GM18951 (cell line): ENCODE data around the gene PARD3.

Experiments used
- POLR2A ChIP-seq: IDR thresholded peaks from 4 replicates; pipeline ENCODE4 v1.6.1; 2011; ENCODE audit warnings: mild to moderate bottlenecking; ENCODE audit not compliant: insufficient read length, insufficient read depth; ENCODE audit errors: extremely low read depth
- in situ Hi-C: fragments of 300-500 bp; cut with MboI; formaldehyde crosslinking; loops from one replicate; pipeline ENCODE4 v1.12.0; 2022; ENCODE audit warnings: low sequenced_read_pairs, mixed read lengths, inconsistent platforms; ENCODE audit not compliant: unreplicated experiment

Gene PARD3

DNA sequence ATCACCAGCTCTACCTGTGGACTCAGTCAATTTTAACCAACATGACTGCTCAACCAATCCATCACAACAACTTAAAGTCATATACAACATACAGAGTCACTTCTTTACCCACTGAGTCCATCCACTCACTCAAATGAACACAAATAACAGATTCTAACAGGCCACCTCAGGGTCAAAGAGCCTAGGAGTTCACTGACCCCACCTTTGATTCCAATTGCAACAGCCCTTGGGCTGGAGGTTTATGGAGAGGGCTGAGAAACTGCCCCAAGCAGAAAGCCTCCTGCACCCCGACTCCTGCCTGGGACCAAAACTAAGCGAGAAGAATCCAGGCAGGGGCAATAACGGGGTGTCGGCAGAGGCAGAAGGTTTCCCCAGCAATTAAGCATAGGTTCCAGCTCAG, 263.8 kb downstream of the PARD3 start:
- in situ Hi-C loops, result no loop called here
- no peak for TF ChIP-seq POLR2A

DNA sequence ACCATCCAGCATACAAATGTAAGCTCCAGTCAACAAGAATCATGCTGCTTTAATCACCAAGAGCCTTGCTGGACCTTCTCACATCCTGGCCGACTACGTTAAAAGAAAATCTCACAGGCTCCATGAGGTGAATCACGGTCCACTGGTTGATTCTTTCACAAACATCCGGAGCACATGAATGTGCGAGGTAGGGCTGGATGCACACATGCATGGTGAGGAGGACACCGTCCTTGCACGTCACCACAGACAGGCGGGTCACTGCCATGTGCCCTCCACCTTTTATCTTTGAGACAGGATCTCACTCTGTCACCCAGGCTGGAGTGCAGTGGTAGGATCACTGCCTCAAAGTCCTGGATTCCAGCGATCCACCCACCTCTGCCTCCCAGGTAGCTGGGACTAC, 265.1 kb downstream of the PARD3 start:
- no peak for TF ChIP-seq POLR2A
- in situ Hi-C loops, result no loop called here

DNA sequence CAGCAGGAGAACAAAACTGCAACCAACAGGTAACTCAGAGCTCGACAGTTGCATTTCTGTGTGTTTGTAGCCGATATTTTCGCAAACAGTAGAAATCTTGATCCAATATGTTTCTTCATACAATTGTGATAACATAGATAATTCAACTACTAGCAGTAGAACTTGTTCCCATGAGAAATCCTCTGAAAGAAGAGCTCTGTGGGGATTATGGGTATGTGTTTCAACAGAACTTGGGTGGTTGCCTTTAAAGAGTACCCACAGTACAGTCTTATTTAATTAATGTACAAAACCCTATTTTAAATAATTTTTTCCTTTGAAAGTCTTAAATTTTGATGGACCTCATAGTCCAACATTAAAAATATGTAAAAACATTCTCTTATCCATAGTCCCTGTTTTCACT, 266.1 kb downstream of the PARD3 start:
- in situ Hi-C loops, result no loop called here
- no peak for TF ChIP-seq POLR2A

DNA sequence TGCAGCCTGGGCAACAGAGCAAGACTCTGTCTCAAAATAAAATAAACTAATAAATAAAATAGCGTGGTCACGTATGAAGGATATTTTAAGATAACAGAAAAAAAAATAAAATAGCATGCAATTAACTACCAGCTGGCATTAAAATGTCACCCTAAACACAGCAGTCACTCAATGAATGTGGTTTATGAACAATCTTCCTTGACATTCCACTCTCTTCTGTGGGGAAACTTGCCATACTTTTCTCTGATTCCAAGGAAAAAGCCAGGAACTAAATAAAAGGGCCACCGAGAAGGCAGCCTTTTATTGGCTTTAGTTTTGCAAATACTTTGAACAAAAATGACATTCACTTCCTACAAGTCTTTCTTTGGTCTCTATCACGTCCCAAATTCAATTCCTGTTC, 266.6 kb downstream of the PARD3 start:
- TF ChIP-seq POLR2A, result no peak
- in situ Hi-C loops, result no loop called here

DNA sequence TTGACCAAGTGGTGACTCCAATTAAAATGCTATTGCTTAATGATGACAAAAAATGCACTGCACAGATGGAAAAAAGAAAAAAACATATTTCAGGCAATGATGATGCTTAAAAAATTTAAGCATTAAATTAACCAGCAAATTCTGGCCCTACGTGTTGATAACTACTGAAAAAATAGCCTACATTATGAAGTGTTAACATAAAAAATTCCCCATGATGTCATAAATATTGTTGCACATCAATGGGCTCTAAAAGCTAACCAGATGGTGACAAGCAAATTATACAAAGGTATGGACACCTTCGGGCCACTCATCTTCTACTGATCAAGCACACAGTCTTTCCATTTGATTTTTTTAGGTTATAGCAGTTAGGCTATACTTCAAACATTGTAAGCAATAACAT, 267.4 kb downstream of the PARD3 start:
- in situ Hi-C loops, result no loop called here

DNA sequence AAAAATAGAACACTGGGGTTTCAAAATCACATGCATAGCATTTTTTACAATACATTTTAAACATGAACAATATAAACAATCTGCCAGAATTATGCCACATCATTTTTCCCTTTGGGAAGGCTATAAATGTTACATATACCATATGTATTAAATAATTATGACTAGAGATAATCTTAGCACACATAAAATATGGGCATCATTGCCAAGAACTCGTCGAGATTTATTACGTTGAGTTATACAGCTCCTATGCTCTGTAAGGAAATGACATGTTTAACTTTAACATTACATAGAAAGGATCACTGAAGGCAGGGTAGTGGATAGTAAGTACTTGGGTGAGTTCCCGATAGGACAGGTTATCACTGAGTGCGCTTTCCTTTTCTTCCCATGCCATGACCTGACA, 267.8 kb downstream of the PARD3 start:
- TF ChIP-seq POLR2A, result no peak
- in situ Hi-C loops, result no loop called here

More for the DNA sequence above, 267.4 kb downstream of the PARD3 start:
- TF ChIP-seq POLR2A, result no peak

DNA sequence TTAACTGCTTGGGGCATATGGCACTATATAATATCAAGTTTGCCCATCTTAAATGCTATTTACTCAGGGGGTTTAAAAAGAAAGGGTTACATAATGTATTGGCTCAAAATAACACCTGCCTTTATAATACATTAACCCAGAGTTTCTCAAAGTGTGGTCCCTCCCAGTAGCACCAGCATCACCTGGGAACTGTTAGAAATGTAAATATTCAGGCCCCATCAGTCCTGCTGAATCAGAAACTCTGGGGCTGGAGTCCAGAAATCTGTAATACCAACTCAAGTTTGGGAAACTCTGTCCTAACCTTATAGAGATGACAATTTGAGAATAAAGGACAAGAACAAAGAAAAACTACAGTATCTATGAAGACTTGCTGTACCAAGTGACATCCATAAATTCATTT, 270.7 kb downstream of the PARD3 start:
- in situ Hi-C loops, result no loop called here

GRCh38 chr10:34543716-34544115, 271.4 kb downstream of the PARD3 start:
- in situ Hi-C loops, result no loop called here
- TF ChIP-seq POLR2A, result no peak

More for the DNA sequence above, 270.7 kb downstream of the PARD3 start:
- TF ChIP-seq POLR2A, result no peak

- in situ Hi-C loops, result no loop called here
- no peak for TF ChIP-seq POLR2A
Observed at GRCh38 chr10:34540492-34540891, 274.6 kb downstream of the PARD3 start.

DNA sequence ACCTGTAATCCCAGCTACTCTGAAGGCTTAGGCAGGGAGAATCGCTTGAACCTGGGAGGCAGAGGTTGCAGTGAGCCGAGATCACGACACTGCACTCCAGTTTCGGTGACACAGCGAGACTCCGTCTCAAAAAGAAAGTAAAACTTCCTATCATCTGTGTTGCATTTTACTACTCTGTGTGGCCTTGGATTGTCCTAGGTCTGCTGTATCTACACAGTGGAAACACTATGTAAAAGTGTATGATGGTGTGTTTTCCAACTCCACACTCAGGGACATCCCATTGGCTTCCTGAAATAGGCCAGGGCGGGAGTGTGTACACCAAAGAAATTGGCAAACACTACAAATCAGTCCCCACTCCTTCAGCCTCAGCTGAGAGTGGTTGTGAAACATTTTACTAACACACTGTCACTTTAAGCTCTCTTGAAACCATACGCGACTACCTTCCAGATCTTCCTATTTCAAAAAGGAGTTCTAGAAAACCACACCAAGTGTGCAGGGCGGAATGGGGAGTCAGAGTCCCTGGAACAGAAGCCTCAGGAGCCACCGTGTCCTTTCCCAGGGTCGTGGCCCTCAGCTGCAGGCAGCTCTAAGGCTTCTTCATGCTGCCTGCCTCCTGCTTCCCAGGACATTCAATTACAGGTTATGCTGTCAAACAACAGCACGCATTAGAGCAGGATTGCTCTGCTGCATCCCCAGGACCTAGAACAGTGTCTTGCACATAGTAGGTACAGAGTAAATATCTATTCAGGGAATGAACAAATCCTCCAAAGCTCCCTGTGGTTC, 275.4 kb downstream of the PARD3 start:
- TF ChIP-seq POLR2A, result no peak
- in situ Hi-C loops, result loop anchor here (10.0 kb wide), 1 partner anchor 1205 kb away; the partner anchor contains the start of gene NRP1

DNA sequence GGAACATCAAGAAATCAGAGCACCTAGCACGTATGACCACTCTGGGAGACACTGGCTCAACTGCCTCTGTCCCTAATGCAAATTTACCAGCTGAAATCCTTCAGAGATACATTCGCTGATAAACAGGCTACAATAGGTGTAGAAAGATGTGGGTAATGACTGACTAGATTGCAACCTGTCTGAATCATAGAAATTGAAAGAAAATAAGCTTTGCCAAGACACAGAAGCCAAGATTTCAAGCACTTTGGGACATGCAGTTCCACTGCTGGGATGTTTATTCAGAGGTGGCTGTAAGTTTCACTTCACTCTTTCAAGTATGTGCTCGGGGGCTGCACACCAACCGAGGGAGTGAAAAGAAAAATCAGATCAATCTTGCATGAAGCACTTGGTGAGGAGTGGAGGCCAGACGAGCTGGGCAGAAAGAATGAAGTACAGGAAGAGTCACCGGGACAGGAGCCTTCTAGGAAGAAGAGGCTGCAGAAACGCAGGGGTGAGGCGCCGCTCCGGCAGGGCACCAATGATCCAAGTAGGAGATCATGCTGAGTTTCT, 276.7 kb downstream of the PARD3 start:
- in situ Hi-C loops, result loop anchor here (10.0 kb wide), 1 partner anchor 1204 kb away; the partner anchor contains the start of gene NRP1
- TF ChIP-seq POLR2A, result no peak

DNA sequence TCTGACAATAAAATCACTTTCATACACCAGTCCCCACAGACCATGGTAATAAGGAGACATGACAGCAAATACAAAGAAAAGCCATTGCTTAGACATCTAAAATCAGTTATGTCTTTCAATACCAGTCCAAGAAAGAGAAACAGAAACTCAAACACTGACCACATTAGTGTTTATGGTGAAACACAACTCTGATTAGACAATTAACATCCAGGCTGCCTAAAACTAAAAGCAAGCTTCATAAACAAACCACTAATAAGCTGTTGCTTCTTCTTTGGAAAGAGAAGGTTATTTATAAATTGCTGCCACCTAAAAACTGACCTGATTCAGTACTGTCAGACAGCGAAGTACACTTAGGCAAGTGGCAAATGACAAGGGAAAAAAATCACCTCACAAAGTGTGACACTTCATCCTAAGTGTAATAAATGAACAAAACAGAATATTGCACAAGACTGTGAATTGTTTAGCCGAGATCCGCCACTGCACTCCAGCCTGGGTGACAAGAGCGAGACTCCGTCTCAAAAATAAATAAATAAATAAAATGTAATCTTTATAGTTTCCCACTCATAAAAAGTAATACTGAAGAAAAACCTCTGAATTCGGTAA, 277.4 kb downstream of the PARD3 start:
- TF ChIP-seq POLR2A, result no peak
- in situ Hi-C loops, result loop anchor here (10.0 kb wide), 1 partner anchor 1203 kb away; the partner anchor contains the start of gene NRP1

DNA sequence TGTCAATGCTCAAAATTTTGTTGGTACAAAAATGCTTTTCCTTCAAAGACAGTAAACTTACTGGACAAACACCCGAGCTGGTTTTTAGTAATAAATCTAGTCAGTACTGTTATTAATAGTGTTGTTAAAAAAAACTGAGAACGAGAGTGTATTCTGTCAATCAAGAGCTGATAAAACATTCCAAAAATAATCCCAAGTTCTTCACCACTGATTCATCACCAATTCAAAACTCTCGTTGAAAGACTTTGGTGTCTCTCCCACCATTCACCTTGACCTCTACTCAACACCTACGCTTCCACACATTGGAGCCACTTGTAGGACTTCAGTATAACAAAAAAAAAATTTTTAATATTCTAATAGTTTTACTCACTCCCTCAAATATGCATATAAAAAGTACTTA, 279.2 kb downstream of the PARD3 start:
- no peak for TF ChIP-seq POLR2A
- in situ Hi-C loops, result loop anchor here (10.0 kb wide), 1 partner anchor 1201 kb away; the partner anchor contains the start of gene NRP1
